Subcutaneous adipose tissue (tissue), 4 donors: ENCODE measurements around the gene SMCO1. TPM values are rescaled to one million over a fixed set of nuclear protein-coding genes. Genes with fewer than 3 reads are reported as not detected.

Source experiments
- total RNA-seq, 4 donors: library from RNA; depleted of rRNA; stranded (reverse); fragments of >200 nt; gene quantifications; one replicate each; pipeline ENCODE4 v1.1.0, GENCODE V29; 2016
- TF ChIP-seq, protein P1 (sequence below): fragments of 450-650 bp; IDR thresholded peaks from one replicate; pipeline ENCODE4 v1.5.1; 2016; ENCODE audit warnings: low read depth, mild to moderate bottlenecking, control low read depth, antibody characterized with exemption, moderate library complexity

The SMCO1 gene
- total RNA-seq, 4 donors from 2014 or later: not detected

DNA sequence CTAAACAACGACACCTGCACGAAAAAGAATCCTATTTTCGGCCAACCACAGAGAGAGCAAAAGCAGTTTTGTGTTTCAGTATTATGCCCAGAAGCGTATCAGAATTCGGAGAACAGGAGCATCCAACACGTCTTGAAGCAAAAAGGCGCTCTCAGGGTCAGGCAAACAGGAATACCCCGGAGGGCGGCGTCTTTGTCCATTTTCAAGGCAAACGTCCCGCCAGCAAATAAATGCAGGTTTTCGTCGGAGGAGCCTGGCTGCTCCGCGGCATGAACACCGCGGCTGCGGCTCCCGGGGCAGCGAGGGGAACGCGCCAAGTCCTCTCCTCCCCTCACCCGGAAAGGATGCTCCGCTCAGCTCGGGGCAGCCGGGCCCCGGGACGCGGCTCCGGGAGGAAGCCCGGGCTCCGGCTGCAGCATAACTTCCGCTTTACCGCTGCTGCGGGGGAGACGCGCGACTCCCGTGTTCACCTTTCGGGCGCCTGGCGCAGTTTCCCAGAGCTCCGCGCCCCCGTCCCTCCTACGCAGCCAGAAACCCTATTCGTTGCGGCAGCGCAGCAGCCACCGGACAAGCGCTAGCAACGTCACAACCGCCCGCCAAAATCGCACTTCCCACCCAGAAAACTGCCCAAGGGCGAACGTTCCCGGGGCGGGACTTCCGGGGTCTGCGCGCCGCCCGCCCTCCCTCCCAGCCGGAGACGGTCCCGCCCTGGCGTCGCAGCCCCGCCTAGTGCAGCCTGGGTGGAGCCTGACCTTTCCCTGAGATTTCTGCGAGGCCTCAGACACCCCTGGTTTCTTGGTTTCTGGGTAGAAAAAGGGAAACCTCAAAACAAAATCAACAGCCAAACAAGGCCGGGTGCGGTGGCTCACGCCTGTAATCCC, 11.7 kb downstream of the SMCO1 start, which contains the start of gene RNF168:
TSS of gene RNF168 (minus strand) at position 573 of the 881 bp plus-strand sequence. CDS start 595 bp downstream, outside the sequence.
- TF ChIP-seq, protein P1, sequence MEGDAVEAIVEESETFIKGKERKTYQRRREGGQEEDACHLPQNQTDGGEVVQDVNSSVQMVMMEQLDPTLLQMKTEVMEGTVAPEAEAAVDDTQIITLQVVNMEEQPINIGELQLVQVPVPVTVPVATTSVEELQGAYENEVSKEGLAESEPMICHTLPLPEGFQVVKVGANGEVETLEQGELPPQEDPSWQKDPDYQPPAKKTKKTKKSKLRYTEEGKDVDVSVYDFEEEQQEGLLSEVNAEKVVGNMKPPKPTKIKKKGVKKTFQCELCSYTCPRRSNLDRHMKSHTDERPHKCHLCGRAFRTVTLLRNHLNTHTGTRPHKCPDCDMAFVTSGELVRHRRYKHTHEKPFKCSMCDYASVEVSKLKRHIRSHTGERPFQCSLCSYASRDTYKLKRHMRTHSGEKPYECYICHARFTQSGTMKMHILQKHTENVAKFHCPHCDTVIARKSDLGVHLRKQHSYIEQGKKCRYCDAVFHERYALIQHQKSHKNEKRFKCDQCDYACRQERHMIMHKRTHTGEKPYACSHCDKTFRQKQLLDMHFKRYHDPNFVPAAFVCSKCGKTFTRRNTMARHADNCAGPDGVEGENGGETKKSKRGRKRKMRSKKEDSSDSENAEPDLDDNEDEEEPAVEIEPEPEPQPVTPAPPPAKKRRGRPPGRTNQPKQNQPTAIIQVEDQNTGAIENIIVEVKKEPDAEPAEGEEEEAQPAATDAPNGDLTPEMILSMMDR: no peak

DNA sequence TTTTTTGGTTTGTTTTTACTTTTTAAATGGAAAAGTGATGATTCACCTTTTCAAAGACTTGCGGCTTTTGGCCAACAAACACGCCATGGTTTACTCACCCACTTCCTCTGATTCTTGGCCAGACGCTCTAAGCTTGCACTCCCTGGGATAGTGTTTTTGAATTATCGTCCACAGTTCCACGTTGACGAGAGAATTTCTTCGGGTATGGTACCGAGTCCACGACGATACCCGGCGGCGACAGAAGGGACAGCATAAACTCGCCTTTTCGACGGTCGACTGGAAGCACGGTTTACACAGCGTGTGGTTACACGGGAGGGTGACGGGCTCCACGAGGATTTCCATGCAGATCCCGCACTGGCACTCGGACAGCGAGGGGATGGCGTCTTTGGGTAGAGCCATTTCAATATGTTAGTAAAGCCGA, 12.4 kb downstream of the SMCO1 start:
- TF ChIP-seq, protein P1: no peak

DNA sequence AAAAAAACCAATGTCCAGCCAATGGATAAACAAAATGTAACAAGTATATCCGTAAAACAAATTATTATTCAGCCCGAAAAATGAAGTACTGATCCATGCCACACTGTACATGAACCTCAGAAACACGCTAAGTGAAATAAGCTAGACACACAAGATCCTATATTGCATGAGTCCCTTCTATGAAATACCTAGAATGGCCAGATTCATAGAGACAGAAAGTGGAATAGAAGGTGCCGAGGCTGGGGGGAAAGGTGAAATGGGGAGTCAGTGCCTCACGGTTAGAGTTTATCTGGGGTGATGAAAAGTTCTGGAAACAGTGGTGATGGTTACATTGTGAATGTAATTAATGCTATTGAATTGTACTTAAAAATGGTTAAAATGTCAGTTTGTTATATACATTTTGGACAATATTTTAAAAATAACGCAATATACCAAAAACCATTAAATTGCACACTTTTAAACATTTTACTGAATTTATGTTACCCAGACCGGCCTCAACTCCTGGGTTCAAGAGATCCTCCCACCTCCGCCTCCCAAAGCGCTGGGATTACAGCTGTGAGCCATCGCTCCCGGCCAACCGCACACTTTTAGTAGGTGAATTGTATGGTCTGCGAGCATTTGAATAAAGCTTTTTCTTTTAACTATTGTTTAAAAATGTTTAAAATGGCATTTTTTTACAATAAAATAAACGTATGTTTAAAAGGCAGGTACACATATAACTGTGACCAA, 13.7 kb downstream of the SMCO1 start:
- TF ChIP-seq, protein P1: no peak

DNA sequence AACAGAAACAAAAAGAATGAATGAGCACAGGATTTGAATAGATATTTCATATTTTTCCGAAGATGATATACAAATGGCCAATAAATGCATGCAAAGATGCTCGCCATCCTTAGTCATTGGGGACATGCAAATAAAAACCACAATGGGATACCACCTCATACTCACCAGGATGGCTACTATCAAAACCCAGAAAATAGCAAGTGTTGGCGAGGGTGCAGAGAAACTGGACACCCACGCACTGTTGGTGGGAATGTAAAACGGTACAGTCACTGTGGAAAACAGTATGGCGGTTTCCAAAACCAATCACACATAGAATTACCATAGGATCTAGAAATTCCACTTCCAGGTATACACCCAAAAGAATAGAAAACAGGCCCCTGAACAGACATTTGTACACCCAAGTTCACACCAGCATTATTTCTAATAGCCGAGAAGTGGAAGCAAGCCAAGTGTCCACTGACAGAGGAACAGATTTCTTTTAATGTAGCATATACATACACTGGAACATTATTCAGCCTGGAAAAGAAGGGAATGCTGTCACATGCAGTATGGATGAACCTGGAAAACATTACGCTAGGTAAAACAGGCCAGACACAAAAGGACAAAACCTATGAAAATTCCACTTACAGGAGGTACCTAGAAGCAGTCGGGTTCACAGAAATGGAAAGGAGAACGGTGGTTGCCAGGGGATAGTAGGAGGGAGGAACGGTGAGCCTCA, 15.2 kb downstream of the SMCO1 start:
- TF ChIP-seq, protein P1: no peak

DNA sequence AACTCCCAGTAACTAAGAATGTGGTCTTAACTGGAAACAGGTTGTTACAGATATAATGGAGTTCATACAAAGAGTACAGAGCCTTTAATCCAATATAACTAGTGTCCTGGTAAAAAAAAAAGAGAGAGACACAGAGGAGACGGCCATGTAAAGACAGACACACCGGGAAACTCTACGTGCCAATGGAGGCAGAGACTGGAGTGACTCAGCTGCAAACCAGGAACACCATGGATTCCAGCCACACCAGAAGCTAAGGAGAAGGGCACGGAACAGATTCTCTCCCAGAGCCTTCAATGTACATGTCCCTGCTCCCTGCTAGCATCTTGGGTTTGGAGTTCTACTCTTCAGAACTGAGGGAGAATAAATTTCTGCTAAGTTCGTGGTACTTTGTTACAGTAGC, 16.1 kb downstream of the SMCO1 start:
- TF ChIP-seq, protein P1: no peak

DNA sequence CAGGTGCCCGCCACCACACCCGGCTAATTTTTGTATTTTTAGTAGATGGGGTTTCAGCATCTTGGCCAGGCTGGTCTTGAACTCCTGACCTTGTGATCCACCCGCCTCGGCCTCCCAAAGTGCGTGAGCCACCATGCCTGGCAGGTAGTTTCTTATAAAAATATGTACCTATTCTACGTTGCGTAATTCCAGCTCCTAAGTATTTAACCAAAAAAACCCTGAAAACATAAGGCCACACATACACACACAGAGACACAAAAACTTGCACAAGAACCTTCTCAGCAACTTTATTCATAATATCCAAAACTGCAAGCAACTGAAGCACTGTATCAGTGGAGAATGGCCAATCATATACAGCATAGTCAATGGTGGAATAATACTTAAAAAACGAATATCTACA, 16.8 kb downstream of the SMCO1 start:
- TF ChIP-seq, protein P1: no peak
